PC-9 (cell line): ENCODE measurements around the gene GPR35. TPM values are rescaled to one million over a fixed set of nuclear protein-coding genes. Genes with fewer than 3 reads are reported as not detected.

Experiments
- BruUV-seq: library from RNA; stranded (reverse); fragments of 400-500 nt; replicated peaks from 2 replicates; lab custom pipeline; 2021; lab: Mats Ljungman, UMichigan
- CTCF ChIA-PET: fragments of 300-600 bp; sonication (Branson Sonifier 250); formaldehyde crosslinking; loops from one replicate; lab custom pipeline; 2022; ENCODE audit warnings: antibody characterized with exemption; lab: Charles Lee
- POLR2A ChIA-PET: fragments of 300-600 bp; sonication (Branson Sonifier 250); formaldehyde crosslinking; loops from one replicate; lab custom pipeline; 2022; ENCODE audit warnings: antibody characterized with exemption; ENCODE audit not compliant: unreplicated experiment; lab: Charles Lee
- DNase-seq, 2 experiments: peaks; one replicate each; pipeline versions ENCODE4 v3.0.0 to v3.0.0-alpha.2; 2015 to 2022; ENCODE audit warnings: mixed read lengths in 1 of 2
- H2AFZ ChIP-seq: fragments of 200-600 bp; sonication (generic); 2 replicates; pipeline ENCODE4 v1.8.1; 2017; ENCODE audit warnings: antibody characterized with exemption
- H3F3A ChIP-seq: fragments of 200-600 bp; sonication (generic); 2 replicates; pipeline ENCODE4 v1.8.1; 2017; ENCODE audit warnings: antibody characterized with exemption, mild to moderate bottlenecking, low read depth; ENCODE audit not compliant: insufficient read depth
- H3K27ac ChIP-seq: fragments of 200-600 bp; sonication (generic); 2 replicates; pipeline ENCODE4 v1.6.1; 2016; ENCODE audit warnings: mixed run types
- H3K27me3 ChIP-seq: fragments of 200-600 bp; sonication (generic); 2 replicates; pipeline ENCODE4 v1.6.1; 2016; ENCODE audit warnings: low read depth, mixed run types; ENCODE audit not compliant: insufficient read depth
- H3K36me3 ChIP-seq: fragments of 200-600 bp; sonication (generic); 2 replicates; pipeline ENCODE4 v1.6.1; 2016; ENCODE audit warnings: low read depth, mixed run types
- H3K4me1 ChIP-seq: fragments of 200-600 bp; sonication (generic); replicated peaks from 2 replicates; pipeline ENCODE4 v1.6.1; 2016; ENCODE audit warnings: mixed run types; ENCODE audit not compliant: insufficient read depth
- H3K4me2 ChIP-seq: fragments of 200-600 bp; sonication (generic); 2 replicates; pipeline ENCODE4 v1.6.1; 2017; ENCODE audit warnings: mixed run types
- H3K4me3 ChIP-seq: fragments of 200-600 bp; sonication (generic); 2 replicates; pipeline ENCODE4 v1.6.1; 2016; ENCODE audit warnings: mixed run types
- H3K79me2 ChIP-seq: fragments of 200-600 bp; sonication (generic); 2 replicates; pipeline ENCODE4 v1.6.1; 2017; ENCODE audit warnings: low read depth, mixed run types
- H3K9me2 ChIP-seq: fragments of 200-600 bp; sonication (generic); 2 replicates; pipeline ENCODE4 v1.8.1; 2017; ENCODE audit warnings: mild to moderate bottlenecking; ENCODE audit not compliant: insufficient read depth
- H3K9me3 ChIP-seq: fragments of 200-600 bp; sonication (generic); 2 replicates; pipeline ENCODE4 v1.8.1; 2016; ENCODE audit warnings: low read depth; ENCODE audit not compliant: insufficient read depth
- H4K20me1 ChIP-seq: fragments of 200-600 bp; sonication (generic); 2 replicates; pipeline ENCODE4 v1.8.1; 2017; ENCODE audit not compliant: insufficient read depth
- CTCF ChIP-seq: fragments of 200-600 bp; sonication (generic); conservative IDR thresholded peaks from 2 replicates; pipeline ENCODE4 v1.6.1; 2017; ENCODE audit warnings: mixed run types, antibody characterized with exemption, mild to moderate bottlenecking, moderate library complexity
- EZH2 ChIP-seq: fragments of 200-600 bp; sonication (generic); IDR thresholded peaks from 2 replicates; pipeline ENCODE4 v1.8.0; 2017; ENCODE audit warnings: antibody characterized with exemption, low read depth
- intact Hi-C: fragments of 100-400 bp; cut with micrococcal nuclease; formaldehyde crosslinking; loops from one replicate; pipeline ENCODE4 v1.10.0; 2022; ENCODE audit not compliant: unreplicated experiment
- total RNA-seq: library from RNA; stranded (reverse); gene quantifications from 2 replicates; pipeline ENCODE4 v1.2.3, GENCODE V29; 2021

The GPR35 gene
- total RNA-seq, 1 experiment from 2014 or later = 1.1 TPM

- ChIA-PET CTCF (no interaction called here), POLR2A (no interaction called here)
- Histone ChIP-seq H3K27me3 (no peaks in the 10 kb centered on the region), H4K20me1 (no peaks in the 10 kb centered on the region), H3K79me2 (no peaks in the 10 kb centered on the region), H3K4me1 (no peaks in the 10 kb centered on the region), H3K4me2 (no peak overlapping the region), H3K36me3 (0 out of 2 replicates have a peak, but pooled peaks cover 4% of the 10 kb centered on the region), H3K9me3 (no peaks in the 10 kb centered on the region), H3K4me3 (no peak overlapping the region), H3F3A (no peaks in the 10 kb centered on the region), H3K27ac (no peak overlapping the region), H2AFZ (no peak overlapping the region), H3K9me2 (no peaks in the 10 kb centered on the region)
- no peak for DNase-seq
- BruUV-seq = no TSS peak
- TF ChIP-seq CTCF (no peak), EZH2 (no peak)
- intact Hi-C loops = no loop called here
Observed at GRCh38 chr2:240602266-240603050, 22.8 kb upstream of the GPR35 start.

- no peak overlapping the region for H2AFZ ChIP-seq
- H3K4me2 ChIP-seq = no peak overlapping the region
- H3K79me2 ChIP-seq = no peaks in the 10 kb centered on the region
- no peak for DNase-seq
- TF ChIP-seq CTCF (no peak), EZH2 (no peak)
- CTCF ChIA-PET = no interaction called here
- H3K27me3 ChIP-seq = no peaks in the 10 kb centered on the region
- H3K9me3 ChIP-seq = no peaks in the 10 kb centered on the region
- no peaks in the 10 kb centered on the region for H3F3A ChIP-seq
- intact Hi-C loops = no loop called here
- H3K27ac ChIP-seq = no peak overlapping the region
- POLR2A ChIA-PET = no interaction called here
- H3K4me3 ChIP-seq = no peak overlapping the region
- H3K9me2 ChIP-seq = no peaks in the 10 kb centered on the region
- H3K4me1 ChIP-seq = no peaks in the 10 kb centered on the region
- H4K20me1 ChIP-seq = no peaks in the 10 kb centered on the region
- no peaks in the 10 kb centered on the region for H3K36me3 ChIP-seq
- no TSS peak for BruUV-seq
Observed at GRCh38 chr2:240603081-240603835, 22.0 kb upstream of the GPR35 start.

- Histone ChIP-seq H3K4me3 (no peak overlapping the region), H3K9me3 (no peaks in the 10 kb centered on the region), H3K27ac (no peak overlapping the region), H3K36me3 (no peaks in the 10 kb centered on the region), H3K27me3 (no peaks in the 10 kb centered on the region), H3F3A (no peaks in the 10 kb centered on the region), H3K4me1 (no peaks in the 10 kb centered on the region), H3K79me2 (no peaks in the 10 kb centered on the region), H3K4me2 (no peak overlapping the region), H4K20me1 (no peaks in the 10 kb centered on the region), H2AFZ (no peak overlapping the region), H3K9me2 (no peaks in the 10 kb centered on the region)
- no peak for DNase-seq
- ChIA-PET POLR2A (interaction anchor here (0.6 to 0.7 kb wide), 2 partner anchors 97 to 168 kb away, joined by 4 to 6 read pairs; no protein-coding TSS in a partner anchor), CTCF (interaction anchor here (0.7 to 1.1 kb wide), 4 partner anchors 17 to 38 kb away, joined by 3 to 7 read pairs (median 5); partner anchors contain the start of gene CAPN10)
- BruUV-seq = no TSS peak
- intact Hi-C loops = no loop called here
- TF ChIP-seq CTCF (no peak), EZH2 (no peak)
Observed at GRCh38 chr2:240603846-240604245, 21.4 kb upstream of the GPR35 start.
